Astrocyte (in vitro differentiated cells and primary cell): ENCODE measurements around the gene ARFRP1.

Experiments used
- EZH2 ChIP-seq: IDR thresholded peaks from 2 replicates; pipeline ENCODE4 v1.6.1; 2012; ENCODE audit warnings: mild to moderate bottlenecking, low read length, inconsistent platforms; ENCODE audit not compliant: insufficient read depth
- TF ChIP-seq, protein P1 (sequence below): IDR thresholded peaks from 2 replicates; pipeline ENCODE4 v1.5.1; 2011; ENCODE audit warnings: low read depth, mild to moderate bottlenecking, inconsistent platforms, low read length, moderate library complexity; ENCODE audit not compliant: insufficient read depth

DNA sequence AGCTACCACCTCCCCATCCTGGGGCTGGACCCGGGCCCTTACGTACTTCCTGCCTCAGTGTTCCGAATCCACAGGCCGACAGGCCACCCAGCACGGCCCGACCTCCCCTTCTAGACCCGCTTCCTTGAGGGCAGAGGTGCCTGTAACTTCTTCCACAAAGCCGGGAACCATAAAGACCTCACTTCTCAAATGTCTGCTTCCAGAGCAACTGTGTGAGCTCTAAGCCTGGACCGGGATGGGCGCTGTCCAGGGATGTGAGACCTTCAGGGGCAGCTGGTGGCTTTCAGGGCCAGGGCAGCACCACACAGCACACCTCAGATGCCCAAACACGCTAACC, 41.1 kb upstream of the ARFRP1 start:
- TF ChIP-seq, protein P1, sequence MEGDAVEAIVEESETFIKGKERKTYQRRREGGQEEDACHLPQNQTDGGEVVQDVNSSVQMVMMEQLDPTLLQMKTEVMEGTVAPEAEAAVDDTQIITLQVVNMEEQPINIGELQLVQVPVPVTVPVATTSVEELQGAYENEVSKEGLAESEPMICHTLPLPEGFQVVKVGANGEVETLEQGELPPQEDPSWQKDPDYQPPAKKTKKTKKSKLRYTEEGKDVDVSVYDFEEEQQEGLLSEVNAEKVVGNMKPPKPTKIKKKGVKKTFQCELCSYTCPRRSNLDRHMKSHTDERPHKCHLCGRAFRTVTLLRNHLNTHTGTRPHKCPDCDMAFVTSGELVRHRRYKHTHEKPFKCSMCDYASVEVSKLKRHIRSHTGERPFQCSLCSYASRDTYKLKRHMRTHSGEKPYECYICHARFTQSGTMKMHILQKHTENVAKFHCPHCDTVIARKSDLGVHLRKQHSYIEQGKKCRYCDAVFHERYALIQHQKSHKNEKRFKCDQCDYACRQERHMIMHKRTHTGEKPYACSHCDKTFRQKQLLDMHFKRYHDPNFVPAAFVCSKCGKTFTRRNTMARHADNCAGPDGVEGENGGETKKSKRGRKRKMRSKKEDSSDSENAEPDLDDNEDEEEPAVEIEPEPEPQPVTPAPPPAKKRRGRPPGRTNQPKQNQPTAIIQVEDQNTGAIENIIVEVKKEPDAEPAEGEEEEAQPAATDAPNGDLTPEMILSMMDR, result no peak
- TF ChIP-seq EZH2, result no peak
